ENCODE data around the gene FAM107A. TPM values are rescaled to one million over a fixed set of nuclear protein-coding genes. Genes with fewer than 3 reads are reported as not detected.

Gene FAM107A
- total and polyA plus RNA-seq, 2 of the 4 experiments (the other 2 are of a cell fraction) = not detected

GRCh38 chr3:58565621-58566397 is 11.4 kb downstream of the FAM107A start (continued):
- no peak for TF ChIP-seq CTCF (conservative IDR thresholded peaks at IDR 0.05; ENCODE audit: low read depth, low read length)

All from IMR-90 (cell line).